HG03108 (cell line): ENCODE data around the gene TIFAB.

Source experiments
- ATAC-seq: cut with Tn5 transposase; IDR thresholded peaks from one replicate; pipeline ENCODE4 v1.9.1; 2021; ENCODE audit warnings: moderate library complexity; ENCODE audit not compliant: unreplicated experiment

The TIFAB gene

GRCh38 chr5:135444360-135444759, 7.8 kb downstream of the TIFAB start:
- no peak for ATAC-seq

DNA sequence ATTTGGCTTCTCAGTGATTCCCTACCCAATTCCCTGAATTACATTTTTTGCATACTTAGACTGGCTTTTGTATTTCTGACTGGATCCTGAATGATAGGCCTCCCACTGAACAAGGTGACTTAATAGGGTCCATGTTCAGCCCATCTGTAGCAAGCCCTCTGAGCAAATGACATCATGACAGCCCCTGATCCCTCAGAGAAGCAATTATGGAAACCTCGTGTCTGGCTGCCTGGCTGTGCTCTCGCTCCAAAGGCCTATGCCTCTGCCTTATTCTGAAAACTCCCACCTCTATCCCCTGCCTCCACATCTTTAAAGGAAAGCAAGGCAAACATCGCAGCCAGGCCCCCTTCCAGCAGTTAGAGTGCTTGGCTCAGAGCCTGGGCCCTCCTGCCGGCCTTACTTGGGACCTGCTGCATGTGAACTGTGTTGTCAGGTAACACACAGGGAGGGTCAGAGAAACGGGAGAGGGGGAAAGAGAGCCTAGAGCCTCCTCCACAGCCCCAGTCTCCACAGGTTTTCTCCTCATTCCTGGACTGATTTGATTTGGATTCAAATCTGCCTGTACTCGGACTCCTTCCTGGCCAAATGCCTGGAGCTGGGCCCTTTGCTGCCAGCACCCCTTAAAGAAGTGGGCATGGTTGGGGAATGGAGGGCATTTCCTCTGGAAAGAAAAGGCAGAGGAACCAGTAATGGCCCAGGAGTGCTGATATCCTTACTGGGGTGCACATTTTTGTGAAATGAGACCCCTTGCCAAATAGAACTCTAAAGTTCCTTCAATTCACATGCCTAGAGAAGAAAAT, 8.8 kb downstream of the TIFAB start:
- ATAC-seq: no peak

DNA sequence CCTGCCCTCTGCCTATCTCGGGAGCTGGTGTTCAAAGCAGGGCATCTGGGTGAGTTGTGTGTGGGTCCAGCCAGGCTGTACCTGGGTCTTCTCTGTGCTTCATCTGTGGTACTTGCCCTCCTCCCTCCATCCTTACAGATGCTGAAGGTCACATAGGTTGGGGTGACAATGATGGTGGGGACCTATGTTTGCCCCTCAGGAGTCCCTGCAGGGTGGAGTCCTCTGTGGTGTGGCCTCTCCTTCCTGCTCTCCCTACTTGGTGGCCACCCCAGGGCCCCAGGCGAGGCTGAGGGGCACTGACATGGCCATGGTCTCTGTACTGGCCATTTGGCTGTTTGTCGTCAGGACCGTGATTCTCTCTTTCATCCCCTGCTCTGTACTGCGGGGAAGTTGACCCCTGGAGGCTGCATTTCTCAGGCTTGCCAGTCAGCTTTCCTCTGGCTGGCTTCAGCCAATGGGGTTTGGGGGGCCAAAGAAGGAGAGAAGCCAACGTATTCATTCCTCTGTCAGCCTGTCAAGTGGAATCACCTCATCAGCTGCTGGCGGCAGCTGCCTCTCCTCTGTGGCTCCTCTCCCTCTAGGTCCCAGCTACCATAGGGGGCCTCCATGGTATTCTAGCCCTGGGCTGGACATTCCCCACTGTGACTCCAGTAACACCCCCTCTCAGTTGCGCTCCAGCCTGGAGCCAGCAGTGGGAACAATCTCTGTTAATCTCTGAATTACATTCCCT, 9.6 kb downstream of the TIFAB start:
- ATAC-seq: no peak

- no peak for ATAC-seq
Measured at GRCh38 chr5:135441919-135442318, 10.2 kb downstream of the TIFAB start.

- no peak for ATAC-seq
Measured at GRCh38 chr5:135441350-135441831, 10.8 kb downstream of the TIFAB start.

- no peak for ATAC-seq
Measured at GRCh38 chr5:135440916-135441315, 11.2 kb downstream of the TIFAB start.

DNA sequence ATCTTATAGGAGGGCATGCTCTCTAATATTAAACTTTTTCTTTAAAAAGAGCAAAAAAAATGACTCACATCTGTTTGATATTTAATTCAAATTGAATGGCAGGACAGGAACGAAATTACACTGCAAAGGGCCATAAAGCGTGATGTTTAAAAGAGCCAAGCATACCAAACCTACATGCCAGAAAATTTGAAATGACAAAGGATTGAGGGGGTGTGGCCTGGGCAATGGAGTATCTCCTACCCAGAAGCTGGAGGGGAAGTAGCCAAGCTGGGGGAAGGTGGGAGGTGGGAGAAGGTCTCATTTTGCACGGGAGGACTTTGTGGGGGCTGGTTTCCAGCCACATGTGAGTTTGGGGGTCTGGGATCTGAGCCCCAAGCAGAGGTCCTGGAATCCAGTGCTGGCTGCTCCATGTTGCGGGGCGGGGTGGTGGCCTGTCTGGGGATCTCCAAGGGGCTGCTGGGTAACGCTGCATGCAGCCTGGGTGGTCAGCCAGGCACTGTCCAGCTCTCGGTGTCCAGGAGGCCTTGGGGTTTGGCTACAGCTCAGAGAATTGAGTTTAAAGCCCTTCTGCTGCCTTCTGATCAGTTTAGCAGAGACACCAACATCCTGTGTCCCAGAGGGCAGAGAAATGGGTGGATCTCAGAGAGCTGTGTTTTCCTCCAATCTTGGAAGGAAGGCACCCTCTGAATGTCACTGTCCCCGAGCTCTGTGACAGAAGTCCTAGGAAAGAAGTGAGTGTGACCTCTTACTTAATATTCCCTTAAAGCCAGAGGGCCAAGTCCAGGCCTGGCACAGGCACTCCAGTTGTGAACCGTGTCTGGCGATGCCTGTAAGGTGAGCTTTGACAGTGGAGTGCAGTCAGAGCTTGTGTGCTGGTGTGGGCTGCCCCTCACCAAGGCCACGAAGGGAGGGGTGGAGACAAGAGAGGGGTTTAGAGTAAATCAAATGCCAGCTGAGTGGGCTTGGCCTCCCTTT, 12.6 kb downstream of the TIFAB start:
- no peak for ATAC-seq

- no peak for ATAC-seq
Measured at GRCh38 chr5:135438636-135439221, 13.4 kb downstream of the TIFAB start.

GRCh38 chr5:135437796-135438560, 14.2 kb downstream of the TIFAB start:
- ATAC-seq: no peak

GRCh38 chr5:135437422-135437795, 14.7 kb downstream of the TIFAB start:
- ATAC-seq: no peak

DNA sequence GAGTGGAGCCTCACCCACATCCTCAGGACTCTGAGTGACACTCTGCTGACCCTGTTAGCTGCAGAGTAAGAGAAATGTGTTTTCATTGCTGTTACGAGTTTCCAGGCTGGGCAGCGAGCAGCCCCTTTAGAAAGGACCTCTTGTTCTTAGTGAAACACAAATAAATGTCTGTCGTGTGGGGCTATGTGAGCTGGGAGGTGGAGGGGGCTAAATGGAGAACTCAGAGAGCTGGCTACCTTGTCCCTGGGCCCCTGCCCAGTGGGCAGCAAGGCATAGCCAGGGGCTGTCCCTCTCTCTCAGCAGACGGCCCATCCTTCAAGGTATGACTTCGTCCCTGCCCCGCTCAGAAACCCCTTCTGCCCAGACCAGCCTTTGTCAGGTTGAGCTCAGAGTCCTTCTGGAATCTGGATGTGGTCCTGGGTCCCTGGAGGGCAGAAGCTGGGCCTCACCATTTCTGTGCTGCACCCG, 15.2 kb downstream of the TIFAB start:
- no peak for ATAC-seq

- no peak for ATAC-seq
Measured at GRCh38 chr5:135435467-135436330, 16.5 kb downstream of the TIFAB start.

DNA sequence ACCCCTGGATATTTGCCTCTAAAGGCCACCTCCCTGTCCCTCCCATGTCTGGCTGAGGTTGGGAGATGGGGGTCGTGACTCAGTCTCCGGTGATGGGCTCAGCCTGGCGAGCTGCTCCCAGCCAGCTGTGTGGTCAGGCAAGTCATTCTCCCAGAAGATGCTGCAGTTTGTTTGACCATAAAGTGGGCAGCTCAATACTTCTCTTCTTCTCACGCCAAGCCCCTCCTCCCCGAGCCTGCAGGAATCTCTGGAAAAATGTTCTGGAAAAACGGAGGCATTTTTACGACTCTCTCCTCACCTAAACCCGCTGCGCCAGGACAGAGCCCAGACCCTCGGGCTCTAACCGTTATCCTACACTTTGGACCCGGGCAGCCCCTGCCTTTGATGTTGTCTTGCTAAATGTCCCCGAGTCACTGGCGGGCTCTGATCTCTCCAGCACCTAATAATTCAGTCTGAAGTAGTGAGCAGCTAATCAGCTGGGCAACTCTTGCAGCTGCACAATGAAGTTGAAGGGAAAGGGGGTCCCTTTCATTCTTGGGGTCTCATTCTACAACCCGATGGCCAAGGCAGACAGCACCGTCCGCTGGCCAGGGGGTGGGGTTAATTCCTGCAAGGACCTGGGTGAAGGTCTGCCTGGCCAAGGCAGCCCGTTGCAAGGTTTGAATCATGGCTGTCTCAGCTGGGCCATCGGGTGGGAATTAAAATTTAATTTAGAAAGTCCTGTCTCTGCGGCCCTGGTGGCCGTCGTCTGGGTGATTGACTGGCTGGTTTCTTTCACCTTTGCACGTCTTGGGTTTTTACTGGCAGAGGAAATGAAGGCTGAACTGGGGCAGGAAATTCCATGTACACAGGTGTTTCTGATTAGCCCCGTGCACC, 17.3 kb downstream of the TIFAB start:
- no peak for ATAC-seq

DNA sequence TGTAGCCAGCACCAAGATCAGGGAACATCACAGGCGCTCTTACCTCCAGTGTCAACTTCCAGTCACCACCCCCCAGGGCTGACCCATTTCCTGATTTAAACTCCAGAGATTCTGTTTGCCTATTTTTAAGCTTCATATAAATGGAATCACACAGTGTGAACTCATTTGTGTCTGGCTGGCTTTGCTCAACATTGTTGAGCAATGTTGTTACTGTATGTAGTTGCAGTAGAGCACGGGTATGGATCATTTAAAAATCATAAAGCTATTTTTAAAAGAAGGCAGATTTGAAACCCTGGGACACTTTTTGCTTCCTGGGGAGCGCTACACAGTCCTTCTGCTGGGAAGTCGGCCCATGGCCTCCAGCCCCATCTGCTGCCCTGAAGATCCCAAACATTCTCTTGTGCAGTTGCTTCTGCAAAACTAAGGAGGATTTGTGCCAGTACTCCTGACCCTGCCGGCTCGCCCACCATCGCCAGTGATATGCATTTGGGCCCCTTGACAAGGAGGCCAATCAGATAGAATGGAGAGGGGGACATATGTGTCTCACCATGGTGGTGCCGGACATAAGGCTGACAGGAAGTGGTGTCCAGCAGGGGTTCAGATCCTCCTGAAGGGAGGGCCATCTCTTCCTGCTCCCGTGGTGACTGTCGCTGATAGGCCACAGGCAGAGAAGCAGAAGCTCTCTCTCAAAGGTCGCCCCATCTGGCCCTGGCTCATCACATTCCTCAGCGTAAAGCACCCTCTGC, 18.3 kb downstream of the TIFAB start:
- ATAC-seq: no peak

GRCh38 chr5:135432113-135432512, 20.0 kb downstream of the TIFAB start:
- no peak for ATAC-seq

- ATAC-seq: no peak
Measured at GRCh38 chr5:135430135-135430437, 22.1 kb downstream of the TIFAB start.

DNA sequence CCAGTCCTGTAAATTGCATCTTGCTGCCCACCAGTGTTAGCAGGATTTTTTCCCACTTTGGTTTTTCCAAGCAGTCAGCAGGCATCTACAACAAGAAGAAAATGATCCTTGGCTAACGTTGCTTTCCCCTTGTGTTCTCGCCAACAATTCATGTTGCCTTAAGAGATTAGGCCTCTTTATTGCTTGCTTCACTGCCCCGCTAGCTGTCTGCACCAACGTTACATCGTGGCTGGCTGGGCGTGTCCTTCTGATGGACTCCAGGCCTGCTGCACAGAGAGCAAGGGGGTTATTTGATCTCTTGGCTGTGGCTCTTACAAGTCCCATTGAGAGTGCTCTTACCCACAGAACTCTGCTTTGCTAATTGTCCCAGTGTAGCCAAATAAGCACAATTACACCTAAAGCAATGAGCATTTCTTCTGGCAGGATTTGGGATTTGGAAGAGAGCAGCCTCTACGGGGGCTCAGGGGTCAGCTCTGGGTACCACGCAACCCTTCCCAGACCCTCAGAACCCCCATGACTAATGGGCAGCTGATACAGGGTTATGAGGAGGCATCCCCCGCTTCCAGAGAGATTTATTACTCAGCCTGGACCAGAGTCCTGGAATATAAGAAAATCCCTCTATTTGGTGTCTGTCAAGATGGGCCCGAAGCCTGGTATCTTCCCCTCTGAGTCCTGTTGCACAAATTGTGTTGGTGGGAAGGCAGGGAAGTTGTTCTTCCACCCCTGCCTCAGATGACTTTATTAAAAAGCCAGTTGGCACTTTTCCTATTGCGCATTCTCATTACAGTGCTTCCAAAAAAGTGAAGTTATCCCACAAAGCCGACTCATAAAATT, 22.6 kb downstream of the TIFAB start:
- no peak for ATAC-seq
